ENCODE results near the gene MST1R.

MST1R gene

DNA sequence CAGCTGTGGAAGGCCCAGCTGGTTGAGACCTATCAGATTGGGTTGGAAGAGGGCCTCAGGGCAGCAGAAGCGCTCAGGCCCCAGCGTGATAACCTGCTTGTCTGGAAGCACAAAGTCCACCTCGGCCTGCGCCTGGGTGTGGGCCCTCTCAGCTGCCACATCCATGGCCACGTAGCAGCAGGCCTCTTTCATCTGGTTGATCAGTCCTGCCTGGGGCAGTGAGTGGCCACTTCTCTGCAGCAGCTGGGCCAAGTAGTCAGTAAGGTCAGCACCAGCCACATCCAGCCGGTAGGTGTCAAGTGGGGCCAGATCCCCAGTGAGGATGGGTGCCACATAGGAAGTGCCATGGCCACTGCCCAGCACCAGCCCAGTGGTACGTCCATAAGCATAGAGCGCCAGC is 30.1 kb downstream of the MST1R start:
- DNase-seq, result no peak

DNA sequence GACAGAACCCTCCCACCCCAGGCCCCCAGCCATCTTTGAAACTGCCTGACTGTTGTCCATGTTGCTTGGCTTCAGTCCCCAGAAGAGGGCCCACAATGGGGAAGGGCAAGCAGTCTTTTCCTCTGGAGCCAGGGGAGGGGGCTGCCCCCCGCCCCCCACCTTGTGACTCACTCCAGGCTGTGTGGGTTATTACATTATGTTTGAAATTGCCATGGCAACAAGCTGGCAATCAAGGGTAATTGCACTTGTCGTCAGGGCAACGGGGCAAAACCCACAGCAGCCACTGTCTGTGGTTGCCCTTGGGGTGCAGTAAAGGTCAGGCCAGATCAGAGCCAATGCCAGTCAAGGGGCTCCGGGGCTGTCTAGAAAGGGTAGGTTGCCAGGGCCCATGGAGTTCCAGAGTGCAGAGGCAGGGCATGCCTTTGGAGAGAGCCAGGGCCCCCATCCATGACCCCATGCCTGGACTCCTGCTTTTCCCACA is 30.8 kb downstream of the MST1R start:
- DNase-seq, result peak in 1 of 4 experiments; percentile 16

DNA sequence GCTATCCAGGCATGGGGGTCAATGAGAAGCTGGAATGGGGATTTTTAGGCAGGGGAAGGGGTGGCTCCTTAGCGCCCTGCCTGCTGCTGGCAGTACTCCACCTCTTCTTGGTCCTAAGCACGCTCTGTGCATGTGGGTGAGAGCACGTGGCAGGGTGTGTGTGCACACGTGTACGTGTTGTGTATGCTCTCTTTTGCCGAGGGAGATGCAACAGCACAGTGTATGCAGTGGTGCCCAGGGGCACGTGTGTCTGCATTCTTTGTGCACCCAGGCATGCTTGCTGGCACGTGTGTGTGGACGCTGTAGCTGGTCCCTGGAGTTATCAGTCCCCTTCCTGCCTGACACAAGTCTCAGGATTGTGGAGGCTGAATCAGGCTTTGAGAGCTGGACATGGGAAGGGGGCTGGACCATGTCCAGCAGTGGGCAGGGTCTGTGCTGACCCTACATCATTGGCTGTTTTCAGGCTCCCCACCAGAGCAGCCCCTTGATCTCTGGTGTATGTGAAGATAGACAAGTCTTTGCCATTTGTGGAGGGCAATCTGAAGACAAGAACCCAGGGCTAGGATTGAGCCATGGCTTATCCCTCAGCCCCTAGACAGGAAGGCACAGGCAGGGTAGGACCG is 32.0 kb downstream of the MST1R start:
- DNase-seq, result no peak

DNA sequence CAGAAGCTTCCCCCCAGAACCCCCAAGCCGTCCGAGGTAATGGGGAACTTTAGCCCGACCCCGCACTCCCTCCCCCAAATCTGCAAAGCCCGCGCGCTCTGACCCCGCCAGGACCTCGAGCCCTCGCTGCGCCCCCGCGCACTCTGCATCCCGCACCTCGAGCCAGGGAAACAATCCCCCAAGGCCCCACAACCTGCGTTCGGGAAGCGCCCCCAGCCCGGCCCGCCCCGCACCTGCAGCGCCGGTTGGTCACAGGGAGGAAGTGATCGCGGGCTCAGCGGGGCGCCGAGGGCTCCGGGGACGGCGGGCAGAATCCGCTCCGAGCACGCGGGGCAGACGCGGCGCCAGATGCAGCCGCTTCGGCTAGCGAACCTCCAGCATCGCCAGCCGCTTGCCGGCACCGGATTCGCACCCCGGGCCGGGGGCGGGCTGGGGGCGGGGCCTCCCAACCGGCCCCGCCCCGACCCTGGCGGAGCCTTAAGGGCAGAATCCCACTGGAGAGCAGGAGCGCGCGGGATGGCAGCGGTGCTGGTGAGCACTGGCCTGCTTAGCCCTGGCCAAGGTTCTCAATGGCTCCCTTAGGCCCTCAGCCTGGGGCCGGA is 34.0 kb downstream of the MST1R start, which contains the start of gene CAMKV:
CAMKV (minus strand) TSS at position 382 of the 602 bp plus-strand sequence. CDS start 7,518 bp downstream, outside the sequence.
- DNase-seq, result peak in 2 of 4 experiments; percentile 17 to 29

DNA sequence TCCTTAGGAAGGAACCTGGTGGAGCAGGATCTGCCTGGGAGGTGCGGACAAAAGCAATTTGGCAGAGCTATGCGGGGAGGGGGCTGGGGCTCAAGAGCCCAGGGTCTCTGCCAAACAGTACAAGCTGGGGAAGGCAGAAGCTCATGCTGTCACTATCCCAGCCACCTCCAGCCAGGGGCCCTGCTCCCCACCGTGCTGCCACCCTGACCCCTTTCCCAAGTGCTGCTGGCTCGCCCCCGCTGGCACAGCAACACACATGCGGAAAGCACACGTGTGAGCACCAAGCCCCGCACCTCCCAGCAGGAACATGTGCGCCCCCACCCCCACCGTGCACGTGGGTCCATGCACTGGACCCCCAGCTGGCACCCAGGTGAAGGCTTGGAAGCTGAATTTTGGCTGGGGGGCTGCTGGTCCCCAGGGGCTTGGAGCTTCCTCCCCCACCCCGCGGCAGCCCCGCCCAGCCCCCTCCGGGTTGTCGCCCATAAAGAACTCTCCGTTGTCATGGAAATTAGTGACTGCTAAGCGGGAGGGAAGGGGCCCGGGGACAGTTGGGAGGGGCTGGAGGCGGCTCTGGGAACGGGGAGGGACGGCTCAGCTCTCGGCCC is 34.7 kb downstream of the MST1R start:
- DNase-seq, result no peak

DNA sequence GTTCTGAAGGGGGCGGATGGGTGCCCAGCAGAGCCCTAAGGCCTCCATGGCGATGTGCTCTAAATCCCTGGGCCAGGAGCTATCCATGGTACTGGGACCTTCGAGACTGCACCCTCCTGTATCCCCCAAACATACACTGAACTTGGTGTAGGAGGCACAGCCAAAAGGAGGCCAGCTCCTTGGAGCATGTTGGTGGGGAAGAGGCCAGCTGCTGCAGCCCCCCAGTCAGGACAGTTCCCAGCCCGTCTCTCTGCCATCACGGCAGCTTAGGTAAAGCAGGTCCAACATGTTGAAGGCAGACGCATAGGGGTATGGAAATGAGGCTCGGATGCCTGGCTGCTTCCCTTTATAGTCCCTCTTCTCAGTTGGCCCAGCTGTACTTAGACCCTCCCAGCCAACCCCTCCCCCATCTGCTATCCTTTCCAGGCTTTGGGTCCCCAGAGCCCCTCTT is 35.8 kb downstream of the MST1R start:
- peak in 3 of 4 experiments; percentile 22 to 50 (median 49) for DNase-seq

DNA sequence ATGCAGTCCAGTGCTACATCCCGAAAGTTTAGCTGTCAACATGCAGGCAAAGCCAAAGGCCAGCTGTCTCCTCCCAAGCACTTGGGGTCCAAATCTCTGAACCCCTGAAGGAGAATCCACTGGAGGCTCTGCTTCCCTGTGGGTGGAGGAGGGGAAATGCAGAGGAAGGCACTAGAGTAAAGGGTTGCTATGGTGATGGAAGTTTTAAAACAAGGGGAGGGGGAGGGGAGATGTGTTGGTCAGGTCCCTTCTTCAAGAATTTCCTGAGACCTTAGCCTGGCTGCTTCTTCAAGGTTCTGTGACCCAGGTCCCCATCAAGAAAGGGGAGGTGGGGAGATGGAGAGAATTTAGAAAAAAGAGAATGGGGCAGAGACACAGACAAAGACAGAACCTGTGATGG is 36.3 kb downstream of the MST1R start:
- DNase-seq, result no peak

DNA sequence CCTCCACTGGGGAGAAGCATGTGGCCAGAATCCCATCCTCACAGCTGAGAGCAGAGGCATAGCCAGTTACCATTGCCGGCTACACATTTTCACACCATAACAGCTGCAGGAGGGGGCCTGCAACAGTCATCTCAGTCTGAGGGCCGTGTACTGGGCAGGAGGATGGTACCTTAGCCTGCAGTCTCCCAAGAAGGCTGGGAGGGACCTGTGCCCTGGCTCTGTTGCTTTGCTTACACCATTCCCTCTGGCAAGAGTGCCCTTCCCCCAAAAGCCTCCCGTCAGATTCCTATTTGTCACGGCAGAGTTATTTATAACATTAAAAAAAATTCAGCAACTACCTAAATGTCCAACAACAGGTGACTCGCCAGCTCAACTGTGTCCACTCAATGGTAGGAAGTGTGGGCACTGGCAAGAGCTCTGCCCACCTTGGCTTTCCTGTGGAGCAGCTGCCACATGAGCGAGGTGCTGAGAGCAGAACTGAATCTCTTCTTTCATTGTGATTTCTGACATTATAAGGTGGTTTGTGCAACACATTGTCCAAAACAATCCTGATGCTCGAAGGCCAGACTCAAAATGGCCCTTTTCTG is 38.4 kb downstream of the MST1R start:
- DNase-seq, result no peak

DNA sequence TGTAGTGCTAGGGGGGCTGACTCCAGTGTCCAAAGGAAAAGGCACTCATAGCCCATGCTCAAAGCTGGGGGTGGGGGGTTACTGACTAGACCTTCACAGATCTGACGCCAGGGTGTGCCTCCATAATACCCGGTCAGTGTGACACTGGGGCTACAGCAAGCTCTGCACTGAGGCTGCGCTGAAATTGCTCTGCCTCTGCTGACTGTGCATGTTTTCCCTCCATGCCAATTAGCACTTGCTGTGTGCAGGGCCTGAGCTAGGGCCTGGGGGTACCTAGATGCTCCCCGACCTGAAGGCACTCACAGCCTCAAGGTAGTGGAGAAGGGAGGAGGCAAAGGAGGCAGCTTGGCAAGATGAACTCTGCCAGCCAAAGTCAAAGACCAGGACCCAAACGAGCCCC is 39.2 kb downstream of the MST1R start:
- DNase-seq, result no peak

DNA sequence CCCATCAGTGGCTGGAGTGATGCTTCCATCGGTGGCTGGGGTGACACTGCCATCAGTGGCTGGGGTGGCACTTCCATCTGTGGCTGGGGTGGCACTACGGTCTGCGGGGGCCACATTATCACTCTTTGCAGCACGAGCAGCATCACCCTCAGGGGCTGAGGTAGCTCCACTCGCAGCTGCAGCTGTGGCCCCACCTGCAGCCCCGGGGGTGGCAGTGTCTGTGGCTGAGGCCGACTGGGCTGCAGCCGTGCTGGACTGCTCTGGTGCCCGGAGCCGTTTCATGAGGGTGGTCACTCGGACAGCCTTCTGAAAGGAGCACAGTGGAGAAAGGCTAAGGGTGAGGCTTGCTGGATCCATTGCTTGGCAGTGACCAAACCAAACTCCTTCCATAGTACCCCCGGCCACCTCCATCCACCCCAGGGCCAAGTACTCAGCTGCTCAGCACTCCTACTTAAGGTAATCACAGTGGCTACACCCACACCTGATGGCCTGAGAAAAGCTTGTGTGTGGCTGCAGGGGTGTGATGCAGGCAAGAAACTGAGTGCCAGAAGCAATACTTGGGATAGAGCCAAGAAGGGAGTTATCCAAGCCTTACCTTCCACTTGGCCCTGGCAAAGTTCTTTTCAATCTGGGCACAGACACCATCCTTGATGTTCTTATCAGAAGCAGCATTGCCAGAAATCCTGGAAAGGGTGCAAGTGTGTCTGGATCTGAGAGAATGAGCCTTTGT is 43.9 kb downstream of the MST1R start:
- no peak for DNase-seq

DNA sequence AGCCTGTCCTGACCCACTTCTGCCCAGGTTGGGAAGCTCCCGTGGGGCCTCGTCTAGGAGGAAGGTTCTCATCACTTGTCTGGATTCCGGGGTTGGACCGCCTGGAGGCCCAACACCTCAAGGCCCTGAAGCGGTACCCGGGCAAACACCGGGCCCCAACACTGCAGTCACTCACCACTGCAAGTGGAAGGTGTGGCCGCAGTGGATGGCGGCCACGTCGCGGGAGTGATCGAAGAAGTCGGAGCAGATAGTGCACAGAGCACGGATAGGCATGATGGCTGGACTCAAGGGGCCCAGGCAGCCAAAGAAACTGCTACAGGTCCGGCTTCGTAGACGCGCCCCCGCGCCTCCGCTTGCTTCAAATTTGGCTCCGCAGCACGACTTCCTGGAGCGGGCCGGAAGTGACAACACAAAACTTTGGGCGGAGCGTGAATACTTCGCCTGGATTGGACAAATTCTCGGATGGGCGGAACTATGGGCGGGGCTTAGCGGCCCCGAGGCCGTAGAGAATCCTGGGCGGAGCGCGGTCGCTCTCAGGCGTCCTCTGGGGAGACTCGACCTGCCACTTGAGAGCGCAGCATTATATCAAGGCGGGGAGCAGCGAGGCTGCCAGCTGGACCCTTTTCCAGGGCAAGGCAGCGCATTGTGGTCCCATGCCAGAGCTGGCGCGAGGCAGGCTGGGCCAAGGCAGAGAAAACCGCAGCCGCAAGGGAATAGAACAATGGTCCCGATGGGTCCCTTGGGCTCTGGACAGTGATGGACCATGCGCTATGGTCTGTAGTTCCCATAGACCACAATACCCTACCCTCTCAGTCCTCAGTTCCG is 47.3 kb downstream of the MST1R start, which contains the start of gene TRAIP:
TRAIP (minus strand) TSS at position 384 of the 825 bp plus-strand sequence; CDS start at position 273, 111 bp downstream.
- peak; percentile 97 to 98 (median 98) for DNase-seq

DNA sequence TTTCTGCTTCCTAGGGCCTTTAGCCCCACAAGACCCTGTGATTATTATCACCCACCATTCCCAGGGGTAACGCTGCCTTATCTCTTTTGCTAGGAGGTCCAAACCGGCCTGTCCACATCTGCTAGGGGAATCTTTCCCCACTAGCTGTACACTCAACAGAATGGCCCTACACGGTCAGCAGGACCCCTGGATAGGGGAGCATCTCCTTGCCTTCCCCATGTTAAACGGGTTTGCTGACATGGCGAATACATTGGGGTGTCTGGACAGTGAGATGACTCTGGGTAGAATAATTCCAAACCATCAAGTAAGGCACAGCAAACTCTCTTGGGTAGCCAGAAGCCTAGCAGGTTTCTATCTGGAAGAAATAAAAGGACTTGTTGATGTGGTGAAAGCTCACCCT is 48.0 kb downstream of the MST1R start:
- no peak for DNase-seq

DNA sequence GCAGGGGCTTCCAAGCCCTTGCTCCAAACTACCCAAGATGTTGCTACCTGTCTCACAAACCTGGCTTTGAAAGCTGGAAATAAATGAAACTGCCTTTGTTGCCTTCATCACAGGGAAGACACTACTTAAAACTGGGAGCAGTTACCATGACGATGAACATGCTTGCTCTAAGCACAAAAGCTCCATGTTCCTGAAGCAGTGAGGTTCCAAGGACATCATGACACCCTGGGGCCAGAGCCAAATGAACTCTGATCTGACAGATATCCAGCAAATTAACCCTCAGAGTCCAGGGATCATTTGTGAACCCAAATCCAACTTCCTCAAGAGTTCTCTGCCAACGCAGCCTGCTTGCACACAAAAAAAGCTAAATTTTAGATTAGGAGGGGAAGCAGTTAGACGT is 58.0 kb downstream of the MST1R start:
- no peak for DNase-seq

DNA sequence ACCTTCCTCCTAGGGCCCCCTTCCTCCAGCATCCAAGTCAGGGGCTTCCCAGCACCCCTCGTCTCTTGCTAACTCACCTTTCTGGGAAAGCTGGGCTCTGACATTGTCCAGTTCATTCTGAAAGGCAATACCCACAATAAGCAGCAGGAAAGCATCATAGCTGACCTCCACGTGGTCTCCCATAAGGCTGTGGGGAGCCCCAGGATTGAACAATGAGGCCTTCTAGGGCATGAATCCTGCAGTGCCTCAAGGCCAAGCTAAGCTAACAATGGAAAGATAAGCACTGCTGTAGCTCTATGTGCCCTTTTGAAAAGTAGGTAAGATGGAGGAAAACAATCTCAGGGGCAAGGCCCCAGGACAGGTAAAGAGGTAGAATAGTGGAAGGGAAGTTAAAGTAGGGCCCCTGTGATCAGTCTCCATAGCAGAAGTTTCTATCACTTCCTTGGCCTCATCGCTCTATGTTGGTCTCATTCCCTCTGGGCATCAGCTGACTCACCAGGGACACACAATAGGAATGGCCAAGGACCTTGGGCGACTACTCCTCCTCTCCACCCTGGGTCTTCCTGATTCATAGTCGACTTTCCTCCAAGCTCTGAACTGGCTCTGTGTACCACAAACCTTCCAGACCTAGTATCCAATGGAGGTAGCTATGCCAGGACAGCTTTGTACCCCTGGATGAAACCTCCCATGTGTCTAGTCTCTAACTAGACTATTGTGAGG is 59.0 kb downstream of the MST1R start:
- DNase-seq, result no peak

DNA sequence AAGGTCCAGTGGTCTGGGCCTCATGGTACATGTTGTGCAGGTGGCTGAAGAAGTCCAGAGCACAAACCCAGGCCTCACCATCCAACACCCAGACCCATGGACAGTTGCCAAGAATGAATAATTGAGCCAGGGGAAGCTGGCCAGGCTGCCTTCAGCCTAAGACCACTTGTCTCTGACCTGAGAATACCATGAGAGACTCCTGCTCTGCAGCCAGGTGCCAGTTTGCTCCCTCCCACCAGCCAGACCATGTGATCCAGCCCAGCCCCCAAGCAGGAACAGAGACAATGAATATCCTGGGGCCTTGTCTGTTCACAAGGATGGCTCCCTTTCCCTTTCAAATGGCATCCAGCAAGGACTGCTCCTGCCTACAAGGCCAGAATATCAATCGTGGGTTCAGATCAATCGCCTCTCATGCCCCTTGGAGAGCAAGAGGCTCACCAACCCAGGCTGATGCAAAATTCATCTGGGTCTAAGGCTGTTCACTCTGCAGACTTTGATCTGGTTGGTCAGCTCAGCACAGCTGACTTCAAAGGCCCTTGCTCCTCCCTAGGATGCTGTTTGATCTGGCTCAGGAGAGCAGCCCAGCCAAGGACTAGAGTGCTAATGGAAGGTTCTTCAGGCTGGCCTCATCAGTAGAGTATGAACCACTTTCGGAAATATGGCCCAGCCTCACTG is 60.7 kb downstream of the MST1R start:
- DNase-seq, result no peak

DNA sequence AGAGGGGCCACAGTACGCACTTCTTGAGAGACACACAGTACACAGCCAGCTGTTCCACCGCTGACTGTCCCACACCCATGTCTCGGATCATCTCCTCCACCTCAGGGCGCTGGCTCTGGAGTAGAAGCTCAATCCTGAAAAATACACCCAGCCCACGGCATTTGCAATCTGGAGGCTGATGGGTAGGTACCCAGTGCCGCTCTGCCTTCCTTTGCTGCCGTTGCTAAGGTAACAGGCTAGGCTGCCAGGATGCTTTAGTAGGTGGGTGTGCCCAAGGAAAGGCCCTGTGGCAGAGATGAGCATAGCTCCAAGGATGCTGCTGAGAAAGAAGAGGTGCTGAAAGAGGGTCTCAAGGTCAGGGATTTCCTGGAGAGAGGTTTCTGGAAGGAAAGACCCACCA is 61.9 kb downstream of the MST1R start:
- no peak for DNase-seq

DNA sequence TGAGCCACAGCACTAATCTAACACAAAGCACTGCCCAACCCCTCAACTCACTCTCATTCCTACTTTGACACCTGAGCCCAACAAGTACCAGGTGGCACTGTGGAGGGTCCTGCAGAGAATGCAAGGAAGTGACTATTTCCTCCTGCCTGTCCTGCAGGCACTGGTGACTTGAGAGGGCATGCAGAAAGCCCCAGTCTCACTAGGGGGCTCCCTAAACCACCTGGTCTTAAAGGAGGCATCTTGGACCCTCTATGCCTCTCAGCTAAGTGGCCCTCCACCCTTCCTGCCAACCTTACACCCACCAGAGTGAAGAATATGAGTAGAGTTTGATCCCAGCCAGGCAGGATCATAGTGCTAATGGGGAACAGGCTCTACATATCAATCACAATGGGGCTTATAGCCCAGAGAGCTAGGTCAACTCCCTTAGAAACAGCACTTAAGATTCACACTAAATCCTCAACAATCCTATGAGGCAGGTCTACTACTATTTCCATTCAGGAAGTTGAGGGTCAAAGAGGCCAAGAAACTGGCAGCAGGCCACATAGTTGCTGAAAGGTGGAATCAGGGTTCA is 62.5 kb downstream of the MST1R start:
- DNase-seq, result peak in 2 of 4 experiments; percentile 12 to 17

DNA sequence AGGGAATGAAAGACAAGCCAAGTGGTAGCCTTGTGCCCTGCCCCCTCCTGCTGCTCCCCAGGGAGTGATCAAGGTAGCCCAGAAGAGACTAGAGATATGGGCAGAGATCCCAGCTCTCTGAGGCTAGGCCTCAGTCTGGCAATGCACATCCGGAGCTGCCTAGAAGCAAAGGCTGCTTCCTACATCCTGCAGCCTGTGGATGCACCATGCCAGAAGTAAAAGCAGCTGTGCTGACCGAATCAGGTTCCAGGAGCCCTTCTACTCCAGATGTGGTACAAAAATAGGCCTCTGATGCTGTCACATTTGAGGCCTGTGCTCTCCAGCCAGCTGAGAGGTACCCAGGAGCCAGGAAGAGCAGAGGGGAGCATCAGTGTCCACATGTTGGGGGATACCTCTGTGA is 63.3 kb downstream of the MST1R start:
- no peak for DNase-seq

DNA sequence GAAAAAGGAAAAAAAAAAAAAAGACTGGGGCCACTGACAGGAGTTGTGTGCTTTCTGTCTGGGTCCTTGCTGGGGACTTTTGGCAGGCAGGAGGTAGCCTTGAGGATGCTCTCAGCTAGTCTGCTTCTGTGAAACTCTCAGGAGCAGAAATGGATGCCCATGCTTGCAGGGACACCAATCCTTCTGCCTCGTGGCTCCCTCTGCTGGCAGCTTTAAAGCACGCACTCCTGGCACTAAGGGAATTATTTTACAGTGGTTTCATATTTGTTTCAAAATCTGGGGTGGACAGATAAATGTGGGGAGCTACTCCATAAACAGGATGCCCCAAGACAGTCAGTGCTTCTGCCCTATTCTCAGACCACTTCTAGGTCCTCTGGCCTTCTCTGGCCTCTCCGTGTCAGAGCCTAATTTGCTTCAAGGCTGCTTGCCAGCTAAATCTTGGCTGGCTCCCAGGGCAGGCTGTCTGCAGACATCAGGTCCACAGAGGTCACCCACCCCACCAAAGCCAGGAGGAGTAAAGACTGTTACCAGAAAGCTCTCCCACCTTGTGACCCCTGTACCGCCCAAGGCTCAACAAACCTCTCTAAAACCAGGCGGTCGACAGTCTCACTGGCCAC is 64.4 kb downstream of the MST1R start:
- peak; percentile 86 to 92 (median 90) for DNase-seq
